Colonic mucosa (tissue), 4 donors: ENCODE results near the gene ZNF777. TPM values are rescaled to one million over a fixed set of nuclear protein-coding genes. Genes with fewer than 3 reads are reported as not detected.

ENCODE experiments used
- DNase-seq: peaks from one replicate; pipeline ENCODE4 v3.0.0-alpha.2; 2020
- H3K27ac ChIP-seq: fragments of 200-600 bp; one replicate; pipeline ENCODE4 v1.8.0; 2021
- H3K27me3 ChIP-seq: fragments of 200-600 bp; one replicate; pipeline ENCODE4 v1.8.0; 2021
- H3K36me3 ChIP-seq: fragments of 200-600 bp; one replicate; pipeline ENCODE4 v1.8.0; 2021
- H3K4me1 ChIP-seq: fragments of 200-600 bp; one replicate; pipeline ENCODE4 v1.8.0; 2021; ENCODE audit warnings: mild to moderate bottlenecking
- H3K4me3 ChIP-seq: fragments of 200-600 bp; one replicate; pipeline ENCODE4 v1.8.0; 2021
- H3K9ac ChIP-seq, 2 donors: one replicate each; pipeline ENCODE4 v1.7.0; 2013; ENCODE audit warnings: control low read depth in 2 of 2, low read depth in 2 of 2, low read length in 2 of 2
- H3K9me3 ChIP-seq: fragments of 200-600 bp; one replicate; pipeline ENCODE4 v1.8.0; 2021
- CTCF ChIP-seq: fragments of 200-600 bp; IDR thresholded peaks from one replicate; pipeline ENCODE4 v1.8.0; 2022; ENCODE audit warnings: antibody characterized with exemption, mild to moderate bottlenecking
- intact Hi-C: fragments of 100-400 bp; cut with DNase I; formaldehyde crosslinking; loops from one replicate; pipeline ENCODE4 v1.14.1; 2022
- total RNA-seq, 2 donors: library from RNA; stranded (reverse); fragmentation: NEBNext Ultra II Directional in 1 of 2; extraction: Animal tissue kit (Norgen Biotek cat#: 25700) in 1 of 2; gene quantifications; one replicate each; pipeline ENCODE4 v1.2.1, GENCODE V29; 2021
- donor health status: healthy.
- donor health status: DM: no; HTN: no; CAD: no.
- donor health status: DM: no; HTN: no; CAD: no.

Gene ZNF777
- total RNA-seq, 2 donors from 2014 or later = 9.5 to 13.1 TPM

DNA sequence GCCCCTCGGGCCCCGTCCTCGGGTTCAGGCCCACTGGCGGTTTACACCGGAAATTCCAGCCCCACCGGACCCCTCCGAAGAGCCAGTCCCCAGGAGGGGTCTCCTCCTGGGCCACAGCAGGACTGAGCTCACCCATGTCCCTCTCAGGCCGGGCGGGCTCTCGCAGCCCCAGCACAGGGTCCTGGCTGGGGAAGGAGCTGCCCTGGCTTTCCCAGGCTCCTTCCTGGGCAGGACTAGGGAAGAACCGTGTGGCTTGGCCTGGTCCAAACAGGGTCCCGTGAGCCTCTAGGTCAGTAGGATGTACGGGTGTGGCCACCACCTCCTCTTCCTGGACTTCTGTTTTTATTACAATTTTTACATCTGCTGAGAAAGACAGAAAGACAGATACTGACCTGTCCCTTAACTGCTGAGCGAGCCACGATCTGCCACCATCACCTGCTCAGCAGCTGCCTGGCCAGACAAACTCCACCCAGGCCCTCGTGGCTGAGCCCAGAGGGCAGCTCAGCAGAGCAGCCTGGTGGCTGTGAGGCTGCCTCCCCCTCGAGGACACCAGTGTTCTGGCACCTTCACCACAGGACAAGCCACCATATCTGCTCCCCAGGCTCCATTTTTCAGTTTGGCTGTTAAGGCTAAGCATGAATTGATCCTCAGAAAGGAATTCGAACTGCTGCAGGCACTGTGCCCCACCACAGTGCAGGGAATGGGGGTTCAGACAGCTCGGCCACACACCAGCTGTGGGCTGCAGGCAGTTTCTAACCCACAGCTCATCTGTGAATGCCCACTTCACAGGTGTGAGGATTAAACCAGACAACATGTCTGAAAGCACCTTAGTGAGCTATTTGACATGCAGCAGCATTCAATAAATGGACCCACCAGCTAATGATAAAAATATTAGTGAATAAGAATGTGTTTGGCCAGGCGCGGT, 14.5 kb upstream of the ZNF777 start:
- no peak overlapping the region for H3K27ac ChIP-seq
- H3K36me3 ChIP-seq = peaks cover 3% of the 10 kb centered on the region
- H3K4me3 ChIP-seq = no peak overlapping the region
- TF ChIP-seq CTCF = no peak
- H3K27me3 ChIP-seq = no peaks in the 10 kb centered on the region
- H3K9ac ChIP-seq = no peak overlapping the region
- intact Hi-C loops = no loop called here
- no peak for DNase-seq
- no peaks in the 10 kb centered on the region for H3K4me1 ChIP-seq
- H3K9me3 ChIP-seq = no peaks in the 10 kb centered on the region

DNA sequence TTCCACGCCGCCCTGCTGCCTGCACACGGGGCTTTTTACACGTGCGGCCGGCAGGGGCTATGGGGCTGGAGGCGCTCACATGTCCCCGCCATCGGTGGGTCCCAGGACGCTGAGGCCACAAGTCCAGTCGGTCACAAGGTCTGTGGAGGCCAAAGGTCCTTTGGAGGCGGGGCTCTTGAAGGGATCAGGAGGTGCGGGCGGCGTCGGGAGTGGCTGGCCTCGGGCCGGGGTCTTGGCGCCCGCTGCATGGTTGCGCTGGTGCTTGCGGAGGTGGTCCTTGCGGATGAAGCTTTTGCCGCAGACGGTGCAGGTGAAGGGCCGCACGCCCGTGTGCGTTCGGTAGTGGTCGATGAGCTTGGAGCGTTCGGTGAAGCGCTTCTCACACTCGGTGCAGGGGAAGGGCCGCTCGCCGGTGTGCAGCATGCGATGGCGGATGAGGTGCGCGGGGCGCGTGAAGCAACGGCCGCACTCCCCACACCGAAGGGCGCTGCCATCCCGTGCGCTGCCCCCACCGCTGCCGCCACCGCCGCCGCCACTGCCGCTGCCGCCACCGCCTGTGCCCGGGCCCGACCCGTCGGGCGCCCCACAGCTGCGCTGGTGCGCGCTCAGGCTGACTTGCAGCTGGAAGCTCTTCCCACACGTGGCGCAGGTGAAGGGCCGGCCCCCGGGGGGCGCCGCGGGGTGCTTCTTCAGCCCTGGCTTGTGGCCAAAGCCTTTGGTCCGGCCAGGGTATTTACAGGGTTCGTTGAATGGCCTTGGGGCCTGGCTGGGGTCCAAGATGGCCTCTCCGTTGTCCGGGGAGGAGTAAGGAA, 13.7 kb upstream of the ZNF777 start:
- H3K27me3 ChIP-seq = no peaks in the 10 kb centered on the region
- H3K27ac ChIP-seq = no peak overlapping the region
- no peak overlapping the region for H3K9ac ChIP-seq
- no peaks in the 10 kb centered on the region for H3K4me1 ChIP-seq
- peaks cover 3% of the 10 kb centered on the region for H3K36me3 ChIP-seq
- H3K4me3 ChIP-seq = no peak overlapping the region
- TF ChIP-seq CTCF = no peak
- intact Hi-C loops = no loop called here
- DNase-seq = no peak
- no peaks in the 10 kb centered on the region for H3K9me3 ChIP-seq

DNA sequence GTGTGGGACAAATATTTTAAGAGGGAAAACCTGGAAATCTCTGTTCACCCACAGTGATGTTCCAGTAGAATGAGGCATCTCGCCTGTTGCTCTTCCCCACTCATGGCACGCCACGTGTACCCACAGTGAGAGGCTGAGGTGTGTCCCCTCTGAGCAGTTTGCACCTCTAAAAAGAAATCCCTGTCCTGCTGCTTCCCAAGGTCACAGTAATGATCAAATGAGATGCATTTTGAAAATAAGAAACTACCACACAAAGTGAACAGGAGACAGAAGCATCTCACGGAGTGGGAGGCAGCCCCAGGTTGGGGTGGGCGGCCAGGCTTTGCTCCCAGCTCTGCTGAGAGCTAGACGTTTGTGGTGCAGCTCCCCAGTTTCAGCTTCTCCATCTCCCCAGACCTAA, 12.4 kb upstream of the ZNF777 start:
- intact Hi-C loops = no loop called here
- Histone ChIP-seq H3K4me1 (no peaks in the 10 kb centered on the region), H3K27me3 (no peaks in the 10 kb centered on the region), H3K9ac (no peak overlapping the region), H3K36me3 (peaks cover 3% of the 10 kb centered on the region), H3K27ac (no peak overlapping the region), H3K4me3 (no peak overlapping the region), H3K9me3 (no peaks in the 10 kb centered on the region)
- no peak for DNase-seq
- TF ChIP-seq CTCF = no peak

GRCh38 chr7:149471289-149471953, 10.6 kb upstream of the ZNF777 start:
- no peaks in the 10 kb centered on the region for H3K4me1 ChIP-seq
- no peak overlapping the region for H3K27ac ChIP-seq
- no peak for TF ChIP-seq CTCF
- intact Hi-C loops = no loop called here
- H3K9ac ChIP-seq = no peak overlapping the region
- H3K36me3 ChIP-seq = peaks cover 3% of the 10 kb centered on the region
- no peak overlapping the region for H3K4me3 ChIP-seq
- no peak for DNase-seq
- H3K27me3 ChIP-seq = no peaks in the 10 kb centered on the region
- H3K9me3 ChIP-seq = no peaks in the 10 kb centered on the region

DNA sequence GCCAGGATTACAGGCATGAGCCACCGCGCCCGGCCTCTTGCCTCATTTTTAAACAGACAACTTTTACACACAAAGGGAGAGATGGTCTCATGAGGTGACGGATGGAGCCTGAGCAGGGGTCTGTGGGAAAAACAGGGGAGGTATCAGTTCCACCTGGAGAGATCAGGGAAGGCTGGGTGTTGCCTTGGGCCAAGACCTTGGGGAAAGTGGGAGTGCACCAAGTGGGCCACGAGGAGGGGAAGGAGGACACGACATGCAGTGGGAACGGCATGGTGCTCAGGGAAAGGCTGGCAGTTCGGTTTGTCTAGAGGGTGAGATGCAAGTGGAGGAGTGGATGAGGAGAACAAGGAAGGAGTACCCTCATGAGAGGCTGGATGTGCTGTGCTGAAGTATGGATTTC, 8.9 kb upstream of the ZNF777 start:
- no peaks in the 10 kb centered on the region for H3K9me3 ChIP-seq
- DNase-seq = no peak
- no peak overlapping the region for H3K9ac ChIP-seq
- H3K4me3 ChIP-seq = no peak overlapping the region
- intact Hi-C loops = no loop called here
- no peaks in the 10 kb centered on the region for H3K27me3 ChIP-seq
- TF ChIP-seq CTCF = no peak
- no peak overlapping the region for H3K27ac ChIP-seq
- peaks cover under 1% of the 10 kb centered on the region for H3K36me3 ChIP-seq
- no peaks in the 10 kb centered on the region for H3K4me1 ChIP-seq
